Coronary artery (tissue), 2 donors: Measurements from ENCODE around the gene NPAS3.

Experiments
- DNase-seq: peaks from one replicate; pipeline ENCODE4 v3.0.0-alpha.2; 2017; ENCODE audit warnings: low spot score
- H3K27ac ChIP-seq, 2 donors: fragments of 200-600 bp; sonication (generic); one replicate each; pipeline ENCODE4 v1.5.1; 2016 to 2019
- H3K4me3 ChIP-seq: fragments of 200-600 bp; sonication (generic); 2 replicates; pipeline ENCODE4 v1.5.1; 2016; ENCODE audit warnings: mild to moderate bottlenecking, moderate library complexity
- CTCF ChIP-seq: fragments of 200-600 bp; sonication (generic); IDR thresholded peaks from one replicate; pipeline ENCODE4 v1.5.1; 2019; ENCODE audit warnings: antibody characterized with exemption

Gene NPAS3

GRCh38 chr14:33847066-33847465 lies 908.4 kb downstream of the NPAS3 start:
- no peak overlapping the region for H3K4me3 ChIP-seq
- DNase-seq = no peak
- no peak overlapping the region for H3K27ac ChIP-seq
- TF ChIP-seq CTCF = no peak

GRCh38 chr14:33848009-33848408 lies 909.3 kb downstream of the NPAS3 start:
- no peak for TF ChIP-seq CTCF
- Histone ChIP-seq H3K4me3 (no peak overlapping the region), H3K27ac (no peak overlapping the region)
- DNase-seq = no peak

GRCh38 chr14:33848706-33849454 lies 910.2 kb downstream of the NPAS3 start:
- peak; percentile 38 for TF ChIP-seq CTCF
- DNase-seq = no peak
- H3K27ac ChIP-seq = no peak overlapping the region
- H3K4me3 ChIP-seq = no peak overlapping the region

GRCh38 chr14:33849455-33849801 lies 910.7 kb downstream of the NPAS3 start:
- Histone ChIP-seq H3K27ac (no peak overlapping the region), H3K4me3 (no peak overlapping the region)
- no peak for DNase-seq
- no peak for TF ChIP-seq CTCF

- Histone ChIP-seq H3K4me3 (no peak overlapping the region), H3K27ac (no peak overlapping the region)
- DNase-seq = no peak
- TF ChIP-seq CTCF = no peak
Measured at GRCh38 chr14:33850826-33851225, 912.1 kb downstream of the NPAS3 start.

- no peak for TF ChIP-seq CTCF
- Histone ChIP-seq H3K4me3 (no peak overlapping the region), H3K27ac (no peak overlapping the region)
- DNase-seq = no peak
Measured at GRCh38 chr14:33851366-33851765, 912.7 kb downstream of the NPAS3 start.

- no peak for TF ChIP-seq CTCF
- no peak for DNase-seq
- H3K4me3 ChIP-seq = no peak overlapping the region
- H3K27ac ChIP-seq = no peak overlapping the region
Measured at GRCh38 chr14:33851931-33852330, 913.3 kb downstream of the NPAS3 start.
